ENCODE results near the gene KIAA1549.

Gene KIAA1549

DNA sequence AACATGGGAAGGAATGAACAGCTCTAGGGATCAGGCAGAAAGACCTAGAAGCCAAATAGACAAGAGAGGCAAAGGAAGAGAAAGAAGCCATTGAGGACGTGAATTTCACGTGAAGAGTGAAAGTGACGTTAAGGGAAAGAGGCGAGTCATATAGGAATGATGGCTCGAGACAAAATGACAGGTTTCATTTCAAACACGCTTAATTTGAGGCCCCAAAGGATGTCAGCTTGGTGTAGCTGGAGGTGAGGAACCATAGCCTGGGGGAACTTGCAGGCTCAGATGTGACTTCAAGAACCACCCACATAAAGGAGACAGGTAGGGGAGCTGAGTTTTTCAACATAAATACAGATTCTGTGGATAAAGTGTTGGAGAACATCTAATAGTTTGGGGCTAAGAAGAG lies 98.9 kb downstream of the KIAA1549 start:
- peaks cover 16% of the 10 kb centered on the region for H3K36me3 ChIP-seq
- H3K27me3 ChIP-seq, result no peaks in the 10 kb centered on the region
- no peak overlapping the region for H3K4me3 ChIP-seq (ENCODE audit: low read depth, low read length)
- peaks cover 4% of the 10 kb centered on the region; the same call in 1 of the 2 replicates for H3K4me1 ChIP-seq
- no peaks in the 10 kb centered on the region for H3K9me3 ChIP-seq
- DNase-seq, result no peak
- TF ChIP-seq, protein P1, sequence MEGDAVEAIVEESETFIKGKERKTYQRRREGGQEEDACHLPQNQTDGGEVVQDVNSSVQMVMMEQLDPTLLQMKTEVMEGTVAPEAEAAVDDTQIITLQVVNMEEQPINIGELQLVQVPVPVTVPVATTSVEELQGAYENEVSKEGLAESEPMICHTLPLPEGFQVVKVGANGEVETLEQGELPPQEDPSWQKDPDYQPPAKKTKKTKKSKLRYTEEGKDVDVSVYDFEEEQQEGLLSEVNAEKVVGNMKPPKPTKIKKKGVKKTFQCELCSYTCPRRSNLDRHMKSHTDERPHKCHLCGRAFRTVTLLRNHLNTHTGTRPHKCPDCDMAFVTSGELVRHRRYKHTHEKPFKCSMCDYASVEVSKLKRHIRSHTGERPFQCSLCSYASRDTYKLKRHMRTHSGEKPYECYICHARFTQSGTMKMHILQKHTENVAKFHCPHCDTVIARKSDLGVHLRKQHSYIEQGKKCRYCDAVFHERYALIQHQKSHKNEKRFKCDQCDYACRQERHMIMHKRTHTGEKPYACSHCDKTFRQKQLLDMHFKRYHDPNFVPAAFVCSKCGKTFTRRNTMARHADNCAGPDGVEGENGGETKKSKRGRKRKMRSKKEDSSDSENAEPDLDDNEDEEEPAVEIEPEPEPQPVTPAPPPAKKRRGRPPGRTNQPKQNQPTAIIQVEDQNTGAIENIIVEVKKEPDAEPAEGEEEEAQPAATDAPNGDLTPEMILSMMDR (IDR thresholded peaks at IDR 0.05; ENCODE audit: low read depth, low read length), result no peak

- Histone ChIP-seq H3K36me3 (peaks cover 16% of the 10 kb centered on the region), H3K4me3 (ENCODE audit: low read depth, low read length) (no peak overlapping the region), H3K27me3 (no peaks in the 10 kb centered on the region), H3K9me3 (no peaks in the 10 kb centered on the region), H3K4me1 (peaks cover 4% of the 10 kb centered on the region; the same call in 1 of the 2 replicates)
- TF ChIP-seq, protein P1 (IDR thresholded peaks at IDR 0.05; ENCODE audit: low read depth, low read length), result no peak
- DNase-seq, result no peak
Observed at GRCh38 chr7:138881579-138882188, 99.5 kb downstream of the KIAA1549 start.

- Histone ChIP-seq H3K27me3 (no peaks in the 10 kb centered on the region), H3K4me3 (ENCODE audit: low read depth, low read length) (no peak overlapping the region), H3K4me1 (peaks cover 4% of the 10 kb centered on the region; the same call in 1 of the 2 replicates), H3K36me3 (peaks cover 19% of the 10 kb centered on the region), H3K9me3 (no peaks in the 10 kb centered on the region)
- TF ChIP-seq, protein P1 (IDR thresholded peaks at IDR 0.05; ENCODE audit: low read depth, low read length), result no peak
- DNase-seq, result no peak
Observed at GRCh38 chr7:138880881-138881578, 100.2 kb downstream of the KIAA1549 start.

DNA sequence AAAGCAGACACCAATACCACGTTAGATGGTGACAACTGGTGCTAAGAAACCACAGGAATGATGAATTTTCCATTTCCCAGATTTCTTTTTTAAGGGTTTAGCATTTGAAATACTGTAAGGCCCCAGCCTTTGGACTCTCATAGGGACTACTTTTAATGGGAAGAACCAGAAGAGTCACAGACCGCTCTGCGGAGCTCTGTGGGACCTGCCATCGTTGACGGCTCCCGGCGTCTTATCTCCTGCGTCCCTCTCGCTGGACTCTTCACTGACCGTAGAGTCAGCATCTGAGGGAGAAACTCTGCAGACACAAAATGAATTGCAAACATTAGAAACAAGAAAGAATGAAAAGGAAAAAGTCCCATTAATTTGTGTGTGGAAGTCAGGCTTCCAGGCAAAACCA lies 101.8 kb downstream of the KIAA1549 start:
- Histone ChIP-seq H3K4me3 (ENCODE audit: low read depth, low read length) (no peak overlapping the region), H3K9me3 (no peaks in the 10 kb centered on the region), H3K27me3 (no peaks in the 10 kb centered on the region), H3K36me3 (peaks cover 19% of the 10 kb centered on the region), H3K4me1 (peaks cover 4% of the 10 kb centered on the region; the same call in 1 of the 2 replicates)
- TF ChIP-seq, protein P1 (IDR thresholded peaks at IDR 0.05; ENCODE audit: low read depth, low read length), result no peak
- no peak for DNase-seq

- no peaks in the 10 kb centered on the region for H3K9me3 ChIP-seq
- peaks cover 4% of the 10 kb centered on the region; the same call in 1 of the 2 replicates for H3K4me1 ChIP-seq
- TF ChIP-seq, protein P1 (IDR thresholded peaks at IDR 0.05; ENCODE audit: low read depth, low read length), result no peak
- no peaks in the 10 kb centered on the region for H3K27me3 ChIP-seq
- H3K36me3 ChIP-seq, result peaks cover 19% of the 10 kb centered on the region
- no peak for DNase-seq
- no peak overlapping the region for H3K4me3 ChIP-seq (ENCODE audit: low read depth, low read length)
Observed at GRCh38 chr7:138878856-138879255, 102.3 kb downstream of the KIAA1549 start.

- H3K36me3 ChIP-seq, result peaks cover 19% of the 10 kb centered on the region
- DNase-seq, result no peak
Observed at GRCh38 chr7:138878051-138878450, 103.1 kb downstream of the KIAA1549 start.

More at GRCh38 chr7:138878051-138878450, 103.1 kb downstream of the KIAA1549 start:
- Histone ChIP-seq H3K4me3 (ENCODE audit: low read depth, low read length) (no peak overlapping the region), H3K27me3 (no peaks in the 10 kb centered on the region), H3K4me1 (peaks cover 4% of the 10 kb centered on the region), H3K9me3 (no peaks in the 10 kb centered on the region)
- TF ChIP-seq, protein P1 (IDR thresholded peaks at IDR 0.05; ENCODE audit: low read depth, low read length), result no peak
